ENCODE measurements around the gene LNX1. TPM values are rescaled to one million over a fixed set of nuclear protein-coding genes. Genes with fewer than 3 reads are reported as not detected.

LNX1 gene
- total and polyA plus RNA-seq, 2 of the 8 experiments (the other 6 are each of a cell fraction or from before 2014, with no cell fraction given): 2.7 to 3.8 TPM

- H3K23ac ChIP-seq (ENCODE audit: insufficient read length): no peak overlapping the region
- CTCF ChIA-PET (ENCODE audit: partially characterized antibody): interaction anchor here (0.6 to 7.5 kb wide), 29 partner anchors 8 to 933 kb away, joined by 3 to 54 read pairs (median 4); no protein-coding TSS in a partner anchor
- H3K4ac ChIP-seq (replicated peaks; ENCODE audit: insufficient read length, low read depth, low read length): no peak overlapping the region
- H3K79me2 ChIP-seq (ENCODE audit: control insufficient read depth in 1 of 2, insufficient read depth in 2 of 2, low read length in 2 of 2): no peaks in the 10 kb centered on the region
- H2BK120ac ChIP-seq (replicated peaks; ENCODE audit: low read depth, low read length): no peak overlapping the region
- H3K79me1 ChIP-seq (ENCODE audit: low read depth, low read length): no peaks in the 10 kb centered on the region
- H4K5ac ChIP-seq (ENCODE audit: insufficient read length, low read depth, low read length): no peak overlapping the region
- H3K4me3 ChIP-seq (ENCODE audit: extremely low read depth in 1 of 4, insufficient read depth in 2 of 4, low read depth in 3 of 4, low read length in 4 of 4): no peak overlapping the region
- H3K36me3 ChIP-seq (ENCODE audit: control insufficient read depth in 2 of 4, insufficient read depth in 4 of 4, low read length in 3 of 4): no peaks in the 10 kb centered on the region
- no peak overlapping the region for H3K27ac ChIP-seq (ENCODE audit: low read depth, low read length)
- H2AFZ ChIP-seq (ENCODE audit: low read length): no peak overlapping the region
- FAIRE-seq (peak; percentile 81), DNase-seq (ENCODE audit: low read depth in 1 of 2, low spot score in 2 of 2) (no peak)
- no peaks in the 10 kb centered on the region for H3K23me2 ChIP-seq (ENCODE audit: low read depth, low read length)
- H2BK15ac ChIP-seq (ENCODE audit: low read length): no peak overlapping the region
- H3K4me2 ChIP-seq (ENCODE audit: insufficient read depth in 1 of 2, low read depth in 2 of 2, low read length in 2 of 2): no peak overlapping the region
- no peak overlapping the region for H2BK20ac ChIP-seq (ENCODE audit: low read length)
- H3K4me1 ChIP-seq (replicated peaks in 1 of 4; ENCODE audit: control insufficient read depth in 3 of 4, insufficient read depth in 4 of 4, low read length in 3 of 4): peaks cover 0 to 3% (median 0%) of the 10 kb centered on the region in 4 experiments; a peak in 3 of 7 replicates
- H4K91ac ChIP-seq (replicated peaks; ENCODE audit: insufficient read length, low read length): no peak overlapping the region
- H3K9me3 ChIP-seq (ENCODE audit: insufficient read depth in 2 of 2, low read depth in 1 of 2, low read length in 1 of 2): no peaks in the 10 kb centered on the region
- no peak overlapping the region for H3K14ac ChIP-seq (ENCODE audit: insufficient read length)
- H2BK12ac ChIP-seq (ENCODE audit: low read depth, low read length): no peak overlapping the region
- POLR2A ChIA-PET (ENCODE audit: partially characterized antibody): interaction anchor here (0.6 kb wide), 1 partner anchor 72 kb away, joined by 3 read pairs; no protein-coding TSS in a partner anchor
- no peaks in the 10 kb centered on the region for H3K27me3 ChIP-seq (replicated peaks in 1 of 4; ENCODE audit: control insufficient read depth in 3 of 4, extremely low read depth in 1 of 4, insufficient read depth in 3 of 4, low read length in 3 of 4)
- H4K20me1 ChIP-seq (replicated peaks in 1 of 2; ENCODE audit: control insufficient read depth in 1 of 2, insufficient read depth in 2 of 2, low read length in 2 of 2): no peaks in the 10 kb centered on the region
- no peak overlapping the region for H3K56ac ChIP-seq (replicated peaks; ENCODE audit: insufficient read length, low read depth, low read length)
- no peak overlapping the region for H3K9ac ChIP-seq (replicated peaks in 1 of 4; ENCODE audit: extremely low read depth in 1 of 4, low read depth in 3 of 4, low read length in 3 of 4)
- no peak overlapping the region for H2BK5ac ChIP-seq (ENCODE audit: low read depth, low read length)
- WGBS, 2 experiments (ENCODE audit: extremely low coverage in 1 of 2, insufficient coverage in 1 of 2, insufficient read length in 1 of 2, insufficient replicate concordance in 2 of 2, low coverage in 1 of 2, low lambda C conversion rate in 2 of 2, missing lambda C conversion rate in 1 of 2): 57% methylated on average over 3 of the region's 3 CpGs; no CpG with 5 or more reads in 1 of the 2 experiments
- H2AK5ac ChIP-seq (ENCODE audit: low read depth, low read length): peak overlapping the region; percentile 5; the same call in 1 of the 2 replicates
- H4K8ac ChIP-seq (ENCODE audit: extremely low read depth, insufficient read depth, low read length): no peak overlapping the region
- H3K18ac ChIP-seq (ENCODE audit: extremely low read depth, low read length): no peak overlapping the region
- TF ChIP-seq CTCF (IDR thresholded peaks at IDR 0.05; ENCODE audit: control extremely low read depth in 1 of 3, insufficient read depth in 1 of 3, low read depth in 1 of 3, low read length in 3 of 3): peak in 2 of 3 experiments; percentile 31 to 62; a peak in 2 of 4 replicates
- TF ChIP-seq RAD21 (IDR thresholded peaks at IDR 0.05 in 1 of 2, conservative IDR thresholded peaks at IDR 0.05 in 1 of 2; ENCODE audit: low read depth in 2 of 2, low read length in 2 of 2): peak; percentile 50 to 65
Observed at GRCh38 chr4:53490965-53491622, 100.2 kb downstream of the LNX1 start.

Measured in H1 (cell line).